ENCODE results near the gene COG5. TPM values are rescaled to one million over a fixed set of nuclear protein-coding genes. Genes with fewer than 3 reads are reported as not detected.

Gene COG5
- total and polyA plus RNA-seq, 2 of the 4 experiments (the other 2 are of a cell fraction), result 18.5 to 27.4 TPM

- peaks cover 33% of the 10 kb centered on the region for H4K20me1 ChIP-seq (ENCODE audit: insufficient read depth, low read length)
- dilution Hi-C loops (cut with HindIII; ENCODE audit: low sequenced_read_pairs, unreplicated experiment), result no loop called here
- in situ Hi-C loops (cut with MboI; ENCODE audit: low sequenced_read_pairs), result no loop called here
- no peak overlapping the region for H3K18ac ChIP-seq (ENCODE audit: low read depth, low read length)
- ChIA-PET POLR2A (ENCODE audit: unreplicated experiment) (no interaction called here), CTCF (interaction anchor here (0.6 kb wide), 2 partner anchors 403 to 560 kb away, joined by 3 to 5 read pairs; no protein-coding TSS in a partner anchor)
- H3K56ac ChIP-seq (ENCODE audit: extremely low read depth, insufficient read depth, low read length), result no peak overlapping the region
- H2AFZ ChIP-seq (replicated peaks; ENCODE audit: low read length, poor library complexity), result no peak overlapping the region
- intact Hi-C loops (cut with micrococcal nuclease), result no loop called here
- TF ChIP-seq USF2 (IDR thresholded peaks at IDR 0.05; ENCODE audit: low read depth, low read length) (no peak), FOS (IDR thresholded peaks at IDR 0.05; ENCODE audit: low read depth, low read length) (no peak), CEBPB (IDR thresholded peaks at IDR 0.05; ENCODE audit: low read depth, low read length) (no peak), SMC3 (IDR thresholded peaks at IDR 0.05; ENCODE audit: low read depth, low read length) (no peak), RFX5 (IDR thresholded peaks at IDR 0.05; ENCODE audit: low read depth, low read length) (no peak), RCOR1 (IDR thresholded peaks at IDR 0.05; ENCODE audit: insufficient replicate concordance, low read length) (no peak), MXI1 (IDR thresholded peaks at IDR 0.05; ENCODE audit: borderline replicate concordance, low read depth, low read length) (no peak), MAFK (IDR thresholded peaks at IDR 0.05; ENCODE audit: low read depth, low read length) (no peak), RAD21 (IDR thresholded peaks at IDR 0.05; ENCODE audit: low read length) (no peak), BHLHE40 (IDR thresholded peaks at IDR 0.05; ENCODE audit: low read depth, low read length) (no peak), CTCF (conservative IDR thresholded peaks at IDR 0.05; ENCODE audit: low read depth, low read length) (no peak), MAZ (IDR thresholded peaks at IDR 0.05; ENCODE audit: borderline replicate concordance, low read depth, low read length) (no peak), NFE2L2 (IDR thresholded peaks at IDR 0.05; ENCODE audit: low read depth, low read length) (no peak), CHD1 (IDR thresholded peaks at IDR 0.05; ENCODE audit: low read depth, low read length) (no peak), POLR2A (IDR thresholded peaks at IDR 0.05; ENCODE audit: low read depth, low read length) (no peak), ELK1 (IDR thresholded peaks at IDR 0.05; ENCODE audit: borderline replicate concordance, low read depth, low read length) (no peak)
- ATAC-seq (ENCODE audit: low read depth), result no peak
- H4K91ac ChIP-seq (ENCODE audit: insufficient read depth, low read depth, low read length), result no peak overlapping the region
- H3K9ac ChIP-seq (ENCODE audit: low read depth, low read length), result no peak overlapping the region
- no peaks in the 10 kb centered on the region for H3K27me3 ChIP-seq (ENCODE audit: control insufficient read depth, insufficient read depth, low read length)
- H3K4me2 ChIP-seq (ENCODE audit: low read depth, low read length), result no peak overlapping the region
- no peak for DNase-seq
- H4K8ac ChIP-seq (ENCODE audit: low read depth in 2 of 2, low read length in 2 of 2), result no peak overlapping the region
- no peaks in the 10 kb centered on the region for H3K9me3 ChIP-seq (ENCODE audit: control insufficient read depth, insufficient read depth, low read length)
- H2BK120ac ChIP-seq (ENCODE audit: low read depth, low read length), result no peak overlapping the region
- H3K23ac ChIP-seq (ENCODE audit: low read depth, low read length), result no peak overlapping the region
- no peak overlapping the region for H3K4me3 ChIP-seq (ENCODE audit: insufficient read depth, low read depth, low read length)
- no peak overlapping the region for H3K14ac ChIP-seq (replicated peaks; ENCODE audit: low read depth, low read length)
- no peak overlapping the region for H3K4ac ChIP-seq (ENCODE audit: low read depth, low read length)
- no peak overlapping the region for H3K27ac ChIP-seq (ENCODE audit: insufficient read depth, low read length)
- H3K9me1 ChIP-seq (ENCODE audit: insufficient read depth, low read length), result no peaks in the 10 kb centered on the region
- no CpG with 5 or more reads among the region's 4 CpGs for WGBS, 2 experiments (ENCODE audit: extremely low coverage in 2 of 2, insufficient read length in 1 of 2)
- peaks cover 14 to 50% of the 10 kb centered on the region in 2 experiments for H3K79me1 ChIP-seq (ENCODE audit: low read depth in 1 of 2, low read length in 2 of 2)
- H4K5ac ChIP-seq (ENCODE audit: low read depth, low read length), result no peak overlapping the region
- BruUV-seq (replicated peaks), result TSS peak; percentile 10
- no peak overlapping the region for H2AK5ac ChIP-seq (ENCODE audit: low read depth, low read length)
- H2BK20ac ChIP-seq (ENCODE audit: low read depth, low read length), result no peak overlapping the region
- H2AK9ac ChIP-seq (replicated peaks; ENCODE audit: low read depth, low read length, poor library complexity), result no peak overlapping the region
- H2BK15ac ChIP-seq (ENCODE audit: low read depth, low read length), result no peak overlapping the region
- H3K4me1 ChIP-seq (ENCODE audit: control insufficient read depth, insufficient read depth, low read length), result peaks cover 3% of the 10 kb centered on the region; the same call in 1 of the 2 replicates
- no peak overlapping the region for H2BK5ac ChIP-seq (ENCODE audit: low read depth, low read length, poor library complexity, severe bottlenecking)
- H3K36me3 ChIP-seq (ENCODE audit: control insufficient read depth, insufficient read depth, low read length), result peaks cover 3% of the 10 kb centered on the region
These were observed 391.3 kb downstream of the COG5 start for GRCh38 chr7:107172276-107173032.

Data from IMR-90 (cell line).